ENCODE results near the gene CDKN2D. TPM values are rescaled to one million over a fixed set of nuclear protein-coding genes. Genes with fewer than 3 reads are reported as not detected.

CDKN2D gene
- total and polyA plus RNA-seq, 2 of the 13 experiments (the other 11 are each of a cell fraction or from before 2014, with no cell fraction given) = 5.4 to 8.6 TPM

DNA sequence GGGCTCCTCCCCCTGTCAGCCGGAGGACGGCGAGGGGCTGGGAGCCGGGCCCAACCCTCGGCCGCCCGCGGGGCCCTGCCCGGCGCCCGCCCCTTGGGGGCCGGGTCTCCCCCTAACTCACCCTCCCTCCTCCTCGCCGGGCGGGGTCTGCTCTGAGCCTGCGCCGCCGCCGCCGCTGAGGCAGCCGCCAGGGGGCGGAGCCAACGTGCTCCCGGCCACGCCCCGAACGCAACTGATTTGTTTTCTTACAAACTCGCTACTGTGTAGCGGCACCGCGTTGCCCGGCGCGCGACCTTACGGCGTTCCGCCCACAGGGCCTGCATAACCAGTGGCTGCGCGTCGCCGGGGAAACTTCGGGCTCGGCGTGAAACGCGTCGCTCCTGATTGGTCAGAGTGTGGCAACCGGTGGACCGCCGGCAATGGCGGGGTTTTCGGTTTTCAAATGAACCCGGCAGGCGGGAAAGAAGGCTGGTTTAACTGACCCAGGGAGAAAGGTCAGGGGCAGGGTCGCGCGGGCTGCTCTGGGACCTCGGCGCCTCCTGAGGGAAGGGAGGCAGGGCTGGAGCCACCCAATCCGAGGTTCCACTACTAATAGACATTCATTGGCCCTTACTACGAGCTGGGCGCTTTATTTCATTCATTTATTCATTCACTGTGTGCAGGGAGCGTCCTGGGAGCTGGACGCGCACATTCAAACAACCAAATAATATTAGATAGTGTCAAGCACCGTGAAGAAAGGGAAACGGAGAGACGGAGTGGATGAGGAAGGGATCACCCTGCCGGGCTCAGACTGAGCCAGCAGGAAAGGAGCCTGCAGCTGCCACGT lies at the start of gene CDKN2D (continued):
- peak; percentile 39; the same call in 1 of the 2 replicates for TF ChIP-seq KDM5B (CRISPR knock-in tag; IDR thresholded peaks at IDR 0.05; ENCODE audit: borderline replicate concordance)
- TF ChIP-seq ZFP90 (CRISPR knock-in tag; IDR thresholded peaks at IDR 0.05; ENCODE audit: borderline replicate concordance) = peak; percentile 67; the same call in 1 of the 2 replicates
- no peak for TF ChIP-seq ZNF207 (IDR thresholded peaks at IDR 0.05; ENCODE audit: borderline replicate concordance)
- TF ChIP-seq NFIB (CRISPR knock-in tag; IDR thresholded peaks at IDR 0.05; ENCODE audit: borderline replicate concordance) = no peak
- no peak for TF ChIP-seq ZNF577 (CRISPR knock-in tag; IDR thresholded peaks at IDR 0.05; ENCODE audit: borderline replicate concordance, low read depth)
- no peak for TF ChIP-seq ZNF30 (CRISPR knock-in tag; IDR thresholded peaks at IDR 0.05)
- no peak for TF ChIP-seq EEA1 (CRISPR knock-in tag; IDR thresholded peaks at IDR 0.05; ENCODE audit: borderline replicate concordance)
- peak; percentile 91 for TF ChIP-seq YEATS4 (CRISPR knock-in tag; IDR thresholded peaks at IDR 0.05; ENCODE audit: borderline replicate concordance)
- TF ChIP-seq NR2C2 (CRISPR knock-in tag; IDR thresholded peaks at IDR 0.05; ENCODE audit: borderline replicate concordance) = peak; percentile 98
- no peak for TF ChIP-seq ZNF891 (CRISPR knock-in tag; IDR thresholded peaks at IDR 0.05)
- TF ChIP-seq MATR3 (CRISPR knock-in tag; IDR thresholded peaks at IDR 0.05) = no peak
- TF ChIP-seq JUND (CRISPR knock-in tag; IDR thresholded peaks at IDR 0.05) = no peak
- TF ChIP-seq HMG20B (CRISPR knock-in tag; conservative IDR thresholded peaks at IDR 0.05) = no peak
- TF ChIP-seq ZNF720 (CRISPR knock-in tag; IDR thresholded peaks at IDR 0.05) = no peak
- TF ChIP-seq, protein P1, sequence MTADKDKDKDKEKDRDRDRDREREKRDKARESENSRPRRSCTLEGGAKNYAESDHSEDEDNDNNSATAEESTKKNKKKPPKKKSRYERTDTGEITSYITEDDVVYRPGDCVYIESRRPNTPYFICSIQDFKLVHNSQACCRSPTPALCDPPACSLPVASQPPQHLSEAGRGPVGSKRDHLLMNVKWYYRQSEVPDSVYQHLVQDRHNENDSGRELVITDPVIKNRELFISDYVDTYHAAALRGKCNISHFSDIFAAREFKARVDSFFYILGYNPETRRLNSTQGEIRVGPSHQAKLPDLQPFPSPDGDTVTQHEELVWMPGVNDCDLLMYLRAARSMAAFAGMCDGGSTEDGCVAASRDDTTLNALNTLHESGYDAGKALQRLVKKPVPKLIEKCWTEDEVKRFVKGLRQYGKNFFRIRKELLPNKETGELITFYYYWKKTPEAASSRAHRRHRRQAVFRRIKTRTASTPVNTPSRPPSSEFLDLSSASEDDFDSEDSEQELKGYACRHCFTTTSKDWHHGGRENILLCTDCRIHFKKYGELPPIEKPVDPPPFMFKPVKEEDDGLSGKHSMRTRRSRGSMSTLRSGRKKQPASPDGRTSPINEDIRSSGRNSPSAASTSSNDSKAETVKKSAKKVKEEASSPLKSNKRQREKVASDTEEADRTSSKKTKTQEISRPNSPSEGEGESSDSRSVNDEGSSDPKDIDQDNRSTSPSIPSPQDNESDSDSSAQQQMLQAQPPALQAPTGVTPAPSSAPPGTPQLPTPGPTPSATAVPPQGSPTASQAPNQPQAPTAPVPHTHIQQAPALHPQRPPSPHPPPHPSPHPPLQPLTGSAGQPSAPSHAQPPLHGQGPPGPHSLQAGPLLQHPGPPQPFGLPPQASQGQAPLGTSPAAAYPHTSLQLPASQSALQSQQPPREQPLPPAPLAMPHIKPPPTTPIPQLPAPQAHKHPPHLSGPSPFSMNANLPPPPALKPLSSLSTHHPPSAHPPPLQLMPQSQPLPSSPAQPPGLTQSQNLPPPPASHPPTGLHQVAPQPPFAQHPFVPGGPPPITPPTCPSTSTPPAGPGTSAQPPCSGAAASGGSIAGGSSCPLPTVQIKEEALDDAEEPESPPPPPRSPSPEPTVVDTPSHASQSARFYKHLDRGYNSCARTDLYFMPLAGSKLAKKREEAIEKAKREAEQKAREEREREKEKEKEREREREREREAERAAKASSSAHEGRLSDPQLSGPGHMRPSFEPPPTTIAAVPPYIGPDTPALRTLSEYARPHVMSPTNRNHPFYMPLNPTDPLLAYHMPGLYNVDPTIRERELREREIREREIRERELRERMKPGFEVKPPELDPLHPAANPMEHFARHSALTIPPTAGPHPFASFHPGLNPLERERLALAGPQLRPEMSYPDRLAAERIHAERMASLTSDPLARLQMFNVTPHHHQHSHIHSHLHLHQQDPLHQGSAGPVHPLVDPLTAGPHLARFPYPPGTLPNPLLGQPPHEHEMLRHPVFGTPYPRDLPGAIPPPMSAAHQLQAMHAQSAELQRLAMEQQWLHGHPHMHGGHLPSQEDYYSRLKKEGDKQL (CRISPR knock-in tag; IDR thresholded peaks at IDR 0.05; ENCODE audit: low read depth) = no peak
- TF ChIP-seq ZMYM2 (CRISPR knock-in tag; IDR thresholded peaks at IDR 0.05) = peak; percentile 80
- TF ChIP-seq MAFG (CRISPR knock-in tag; IDR thresholded peaks at IDR 0.05) = no peak
- TF ChIP-seq, protein P2, sequence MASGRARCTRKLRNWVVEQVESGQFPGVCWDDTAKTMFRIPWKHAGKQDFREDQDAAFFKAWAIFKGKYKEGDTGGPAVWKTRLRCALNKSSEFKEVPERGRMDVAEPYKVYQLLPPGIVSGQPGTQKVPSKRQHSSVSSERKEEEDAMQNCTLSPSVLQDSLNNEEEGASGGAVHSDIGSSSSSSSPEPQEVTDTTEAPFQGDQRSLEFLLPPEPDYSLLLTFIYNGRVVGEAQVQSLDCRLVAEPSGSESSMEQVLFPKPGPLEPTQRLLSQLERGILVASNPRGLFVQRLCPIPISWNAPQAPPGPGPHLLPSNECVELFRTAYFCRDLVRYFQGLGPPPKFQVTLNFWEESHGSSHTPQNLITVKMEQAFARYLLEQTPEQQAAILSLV (CRISPR knock-in tag; IDR thresholded peaks at IDR 0.05; ENCODE audit: borderline replicate concordance) = no peak
- TF ChIP-seq, protein P3, sequence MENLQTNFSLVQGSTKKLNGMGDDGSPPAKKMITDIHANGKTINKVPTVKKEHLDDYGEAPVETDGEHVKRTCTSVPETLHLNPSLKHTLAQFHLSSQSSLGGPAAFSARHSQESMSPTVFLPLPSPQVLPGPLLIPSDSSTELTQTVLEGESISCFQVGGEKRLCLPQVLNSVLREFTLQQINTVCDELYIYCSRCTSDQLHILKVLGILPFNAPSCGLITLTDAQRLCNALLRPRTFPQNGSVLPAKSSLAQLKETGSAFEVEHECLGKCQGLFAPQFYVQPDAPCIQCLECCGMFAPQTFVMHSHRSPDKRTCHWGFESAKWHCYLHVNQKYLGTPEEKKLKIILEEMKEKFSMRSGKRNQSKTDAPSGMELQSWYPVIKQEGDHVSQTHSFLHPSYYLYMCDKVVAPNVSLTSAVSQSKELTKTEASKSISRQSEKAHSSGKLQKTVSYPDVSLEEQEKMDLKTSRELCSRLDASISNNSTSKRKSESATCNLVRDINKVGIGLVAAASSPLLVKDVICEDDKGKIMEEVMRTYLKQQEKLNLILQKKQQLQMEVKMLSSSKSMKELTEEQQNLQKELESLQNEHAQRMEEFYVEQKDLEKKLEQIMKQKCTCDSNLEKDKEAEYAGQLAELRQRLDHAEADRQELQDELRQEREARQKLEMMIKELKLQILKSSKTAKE (CRISPR knock-in tag; IDR thresholded peaks at IDR 0.05; ENCODE audit: borderline replicate concordance) = peak; percentile 49; the same call in 1 of the 2 replicates
- TF ChIP-seq ZBTB21 (CRISPR knock-in tag; IDR thresholded peaks at IDR 0.05) = no peak
- no peak; the same call in 1 of the 2 replicates for TF ChIP-seq MYNN (CRISPR knock-in tag; IDR thresholded peaks at IDR 0.05; ENCODE audit: low read depth)

Measured in HepG2 (cell line).